Measurements from ENCODE around the gene BABAM1.

- no peak for TF ChIP-seq CTCF (conservative IDR thresholded peaks at IDR 0.05 in 1 of 2, IDR thresholded peaks at IDR 0.05 in 1 of 2; ENCODE audit: low read depth in 1 of 2, low read length in 2 of 2)
- TF ChIP-seq EZH2 (IDR thresholded peaks at IDR 0.05; ENCODE audit: low read length, missing control alignments) = no peak
Measured at GRCh38 chr19:17266026-17266425, 1.2 kb upstream of the BABAM1 start.
